HFF-Myc (cell line): ENCODE data around the gene ZFPL1.
A peak's percentile ranks its signal among the peaks of the same experiment; 100 is the strongest.

Experiments used
- DNase-seq: peaks from one replicate; pipeline ENCODE4 v3.0.0-alpha.2; 2011; ENCODE audit warnings: low read depth; ENCODE audit errors: extremely low read depth
- H3K4me3 ChIP-seq: replicated peaks from 2 replicates; pipeline ENCODE4 v1.5.1; 2011; ENCODE audit warnings: low read depth, mild to moderate bottlenecking, control low read depth, low read length
- TF ChIP-seq, protein P1 (sequence below): IDR thresholded peaks from 2 replicates; pipeline ENCODE4 v1.5.1; 2012; ENCODE audit warnings: mild to moderate bottlenecking, low read depth, low read length, control low read depth; ENCODE audit errors: missing control alignments

The ZFPL1 gene

DNA sequence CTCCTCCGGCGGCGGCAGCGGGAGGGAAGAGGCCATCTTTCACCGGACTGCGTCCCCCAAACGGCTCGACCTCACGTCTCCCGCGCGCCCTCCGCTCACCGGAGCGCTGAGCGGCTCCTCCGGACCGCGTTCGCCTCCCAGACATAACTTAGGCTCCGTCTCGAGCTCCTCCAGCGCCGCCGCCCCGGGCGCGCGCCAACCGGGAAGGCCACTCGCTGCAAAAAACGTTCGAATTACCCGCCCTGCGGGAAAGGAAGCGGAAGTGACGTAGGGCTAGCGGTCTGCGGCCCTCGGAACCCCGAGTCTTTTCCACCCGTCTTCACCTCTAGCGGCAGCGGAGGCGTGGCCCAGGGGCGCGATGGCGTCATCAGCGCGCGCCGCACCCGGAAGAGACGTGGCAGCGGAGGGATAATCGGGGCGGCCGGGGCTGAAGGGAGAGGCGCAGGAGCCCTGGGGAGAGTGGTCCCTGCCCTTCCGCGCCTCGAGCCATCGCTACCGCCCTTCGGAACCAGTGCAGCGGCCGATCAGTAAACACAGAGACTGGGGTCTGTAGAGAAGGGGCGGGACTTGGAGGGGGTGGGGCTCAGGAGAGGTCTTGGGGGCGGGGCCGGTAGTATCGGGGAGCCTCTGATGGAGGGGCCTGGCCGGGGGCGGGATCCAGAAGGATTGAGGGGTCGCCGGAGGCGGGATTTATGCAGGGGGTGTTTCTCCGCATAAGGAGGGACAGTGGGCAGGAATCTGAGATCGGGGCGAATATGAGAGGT is at the start of gene ZFPL1, which contains the start of gene CDCA5:
Gene ZFPL1, plus strand, starts transcription at position 389 of the 764 bp plus-strand sequence. CDS start 477 bp downstream, outside the sequence.
Gene CDCA5, minus strand, starts transcription at position 207 of the 764 bp plus-strand sequence. Its CDS starts 62 bp downstream, at position 145.
- peak within 1 kb of the TSS; percentile 72 for H3K4me3 ChIP-seq
- TF ChIP-seq, protein P1, sequence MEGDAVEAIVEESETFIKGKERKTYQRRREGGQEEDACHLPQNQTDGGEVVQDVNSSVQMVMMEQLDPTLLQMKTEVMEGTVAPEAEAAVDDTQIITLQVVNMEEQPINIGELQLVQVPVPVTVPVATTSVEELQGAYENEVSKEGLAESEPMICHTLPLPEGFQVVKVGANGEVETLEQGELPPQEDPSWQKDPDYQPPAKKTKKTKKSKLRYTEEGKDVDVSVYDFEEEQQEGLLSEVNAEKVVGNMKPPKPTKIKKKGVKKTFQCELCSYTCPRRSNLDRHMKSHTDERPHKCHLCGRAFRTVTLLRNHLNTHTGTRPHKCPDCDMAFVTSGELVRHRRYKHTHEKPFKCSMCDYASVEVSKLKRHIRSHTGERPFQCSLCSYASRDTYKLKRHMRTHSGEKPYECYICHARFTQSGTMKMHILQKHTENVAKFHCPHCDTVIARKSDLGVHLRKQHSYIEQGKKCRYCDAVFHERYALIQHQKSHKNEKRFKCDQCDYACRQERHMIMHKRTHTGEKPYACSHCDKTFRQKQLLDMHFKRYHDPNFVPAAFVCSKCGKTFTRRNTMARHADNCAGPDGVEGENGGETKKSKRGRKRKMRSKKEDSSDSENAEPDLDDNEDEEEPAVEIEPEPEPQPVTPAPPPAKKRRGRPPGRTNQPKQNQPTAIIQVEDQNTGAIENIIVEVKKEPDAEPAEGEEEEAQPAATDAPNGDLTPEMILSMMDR, result no peak
- peak; percentile 81 for DNase-seq

DNA sequence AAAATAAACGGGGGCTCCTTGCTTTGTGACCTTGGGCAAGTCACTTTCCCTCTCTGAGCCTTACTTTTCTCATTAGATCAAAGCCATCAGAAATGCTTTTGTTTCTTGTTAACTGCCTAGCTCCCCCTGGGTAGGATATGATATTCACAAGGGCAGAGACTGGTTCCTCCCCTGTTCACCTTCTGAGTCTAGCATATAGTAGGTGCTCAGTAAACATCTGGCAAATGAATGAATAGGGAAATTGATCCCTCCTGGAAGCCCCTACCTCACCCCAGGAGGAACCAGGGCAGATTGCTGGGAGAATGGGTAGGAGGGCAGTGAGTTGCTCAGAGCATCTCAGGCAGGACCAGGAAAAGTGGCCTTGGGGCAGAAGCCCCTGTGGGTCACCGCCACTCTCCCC is 49.6 kb upstream of the ZFPL1 start:
- H3K4me3 ChIP-seq, result no peak overlapping the region
- TF ChIP-seq, protein P1, result no peak
- no peak for DNase-seq

DNA sequence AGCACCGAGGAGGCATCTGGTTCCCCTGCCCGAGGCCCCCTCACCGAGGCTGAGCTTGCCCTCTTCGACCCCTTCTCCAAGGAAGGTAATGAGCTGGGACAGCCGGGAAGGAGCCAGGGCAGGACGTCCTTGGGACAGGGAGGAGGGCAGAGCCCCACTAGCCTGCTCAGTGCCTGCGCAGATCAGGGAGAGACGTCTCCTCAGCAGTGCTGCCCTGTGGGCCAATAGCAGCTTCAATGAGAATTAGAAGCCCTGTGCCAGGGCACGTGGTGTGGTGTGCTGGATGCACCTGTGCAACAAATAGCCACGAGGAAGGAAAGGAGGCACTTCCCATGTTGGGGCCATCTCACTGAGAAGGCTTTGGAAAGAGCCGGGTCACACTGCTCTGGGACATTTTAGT is 48.4 kb upstream of the ZFPL1 start:
- TF ChIP-seq, protein P1, result no peak
- H3K4me3 ChIP-seq, result no peak overlapping the region
- no peak for DNase-seq

DNA sequence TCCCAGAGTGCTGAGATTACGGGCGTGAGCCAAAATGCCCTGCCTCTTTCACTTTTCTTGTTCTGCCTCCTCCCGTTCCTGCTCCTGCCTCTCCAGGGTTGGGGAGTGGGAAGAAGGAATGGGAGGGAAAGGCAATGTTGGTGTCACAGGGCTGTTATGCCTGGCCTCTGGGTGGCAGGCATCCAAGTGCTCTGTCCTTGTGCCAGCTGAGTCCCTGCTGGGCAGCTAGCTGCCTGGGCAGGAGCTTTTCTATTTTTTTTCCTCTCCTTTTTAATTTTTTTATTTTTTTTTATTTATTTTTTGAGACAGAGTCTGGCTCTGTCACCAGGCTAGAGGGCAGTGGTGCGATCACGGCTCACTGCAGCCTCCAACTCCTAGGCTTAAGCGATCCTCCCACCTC is 47.1 kb upstream of the ZFPL1 start:
- DNase-seq, result no peak
- TF ChIP-seq, protein P1, result no peak
- no peak overlapping the region for H3K4me3 ChIP-seq

DNA sequence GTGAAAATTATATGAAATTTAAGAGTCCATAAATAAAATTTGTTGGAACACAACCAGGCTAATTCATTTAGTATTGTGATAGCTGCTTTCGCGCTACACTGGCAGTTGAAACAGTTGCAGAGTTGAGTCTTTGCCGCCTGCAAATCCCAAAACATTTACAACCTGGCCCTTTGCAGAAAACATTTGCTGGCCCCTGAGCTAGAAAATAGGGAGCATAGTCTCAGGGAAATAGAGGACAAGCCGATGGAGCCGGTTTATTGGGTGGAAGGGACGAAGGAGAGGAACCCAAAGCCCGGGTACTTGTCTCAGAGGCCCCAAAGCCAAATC is 43.5 kb upstream of the ZFPL1 start:
- peak overlapping the region; percentile 69 for H3K4me3 ChIP-seq
- DNase-seq, result no peak
- TF ChIP-seq, protein P1, result no peak

DNA sequence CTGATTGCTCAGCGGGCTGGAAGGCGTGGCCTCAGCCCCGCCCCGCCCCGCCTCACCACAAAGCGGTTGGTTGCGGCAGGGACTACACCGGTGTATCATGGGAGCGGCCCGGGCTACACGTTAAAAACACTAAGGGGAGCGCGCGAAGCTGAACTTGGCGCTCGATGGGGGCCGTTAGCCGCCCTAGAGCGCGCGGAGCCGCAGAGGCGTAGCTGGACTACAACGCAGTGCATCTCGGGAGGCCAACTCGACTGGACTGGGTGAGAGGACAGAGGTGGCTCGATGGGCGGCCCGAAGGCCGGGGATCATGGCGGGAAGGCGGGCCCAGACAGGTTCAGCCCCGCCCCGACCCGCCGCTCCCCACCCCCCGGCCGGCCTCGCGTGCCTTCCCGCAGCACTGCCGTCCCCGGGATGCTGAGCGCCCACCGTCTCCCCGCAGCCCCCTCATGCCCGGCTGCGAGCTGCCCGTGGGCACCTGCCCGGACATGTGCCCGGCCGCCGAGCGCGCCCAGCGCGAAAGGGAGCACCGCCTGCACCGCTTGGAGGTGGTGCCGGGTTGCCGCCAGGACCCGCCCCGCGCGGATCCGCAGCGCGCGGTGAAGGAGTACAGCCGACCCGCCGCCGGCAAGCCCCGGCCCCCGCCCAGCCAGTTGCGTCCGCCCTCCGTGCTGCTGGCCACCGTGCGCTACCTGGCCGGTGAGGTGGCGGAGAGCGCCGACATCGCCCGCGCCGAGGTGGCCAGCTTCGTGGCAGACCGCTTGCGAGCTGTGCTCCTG is 43.0 kb upstream of the ZFPL1 start, which contains the start of gene SAC3D1:
Gene SAC3D1, plus strand, starts transcription at position 364 of the 776 bp plus-strand sequence. Its CDS starts 83 bp downstream, at position 447.
- peak within 1 kb of the TSS; percentile 69 for H3K4me3 ChIP-seq
- TF ChIP-seq, protein P1, result no peak
- peak; percentile 92 for DNase-seq
